A673 (cell line): ENCODE data around the gene HPN.

Source experiments
- CTCF ChIP-seq: fragments of 300-800, 200-600 bp; sonication (generic); conservative IDR thresholded peaks from 2 replicates; pipeline ENCODE4 v1.5.1; 2017; ENCODE audit warnings: low read depth, mild to moderate bottlenecking, antibody characterized with exemption, low read length, moderate library complexity, mixed read lengths
- EZH2 ChIP-seq: fragments of 200-600 bp; sonication (generic); IDR thresholded peaks from 2 replicates; pipeline ENCODE4 v1.6.1; 2017; ENCODE audit warnings: borderline replicate concordance, low read depth, mild to moderate bottlenecking, mixed read lengths, antibody characterized with exemption, low read length; ENCODE audit not compliant: poor library complexity, severe bottlenecking

DNA sequence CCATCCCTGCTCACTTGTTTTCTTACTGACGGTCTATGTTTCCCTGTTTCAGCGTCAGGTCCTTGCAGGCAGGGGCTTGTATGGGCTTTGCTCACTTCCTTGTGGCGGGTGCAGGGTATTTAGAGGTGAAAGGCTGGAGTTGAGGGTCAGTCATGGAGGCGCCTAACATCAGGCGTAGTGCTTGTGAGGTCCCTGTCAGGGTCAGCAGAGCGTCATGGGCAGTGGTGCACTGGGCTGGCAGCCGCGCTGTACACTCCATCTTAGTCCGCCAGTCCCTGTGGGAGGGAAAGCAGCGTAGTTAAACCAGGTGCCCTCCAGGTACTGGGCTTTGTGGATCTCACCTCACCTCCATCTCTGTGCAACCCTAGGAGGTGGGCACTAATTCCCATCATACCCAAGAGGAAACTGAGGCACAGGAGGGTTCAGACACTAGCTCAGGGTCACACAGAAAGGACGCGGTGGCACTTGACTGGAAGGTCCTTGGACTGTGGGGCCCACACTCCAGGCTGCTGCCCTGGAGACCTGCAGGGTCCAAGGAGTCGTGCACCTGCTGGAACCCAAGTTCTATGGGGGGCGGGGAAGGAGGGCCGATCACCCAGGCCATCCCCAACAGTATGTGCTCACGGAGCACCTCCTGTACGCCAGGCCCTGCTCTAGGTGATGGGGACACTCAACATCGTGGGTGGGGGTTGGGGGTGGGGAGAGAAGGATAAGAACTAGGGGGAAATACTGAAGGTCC, 36.8 kb upstream of the HPN start:
- TF ChIP-seq CTCF = no peak
- no peak for TF ChIP-seq EZH2
